NOMO-1 treated with dmso at 0.1 percent for 144 hours (cell line): ENCODE measurements around the gene AP2A1.
"Not testable (repeated sequence)": the region's sequence is repeated elsewhere in the genome, so short reads cannot be mapped to it uniquely, and the experiment has no call there.

ENCODE experiments used
- DNase-seq: peaks from one replicate; lab custom pipeline; 2025; ENCODE audit not compliant: unreplicated experiment; lab: John Stamatoyannopoulos, UW

AP2A1 gene

DNA sequence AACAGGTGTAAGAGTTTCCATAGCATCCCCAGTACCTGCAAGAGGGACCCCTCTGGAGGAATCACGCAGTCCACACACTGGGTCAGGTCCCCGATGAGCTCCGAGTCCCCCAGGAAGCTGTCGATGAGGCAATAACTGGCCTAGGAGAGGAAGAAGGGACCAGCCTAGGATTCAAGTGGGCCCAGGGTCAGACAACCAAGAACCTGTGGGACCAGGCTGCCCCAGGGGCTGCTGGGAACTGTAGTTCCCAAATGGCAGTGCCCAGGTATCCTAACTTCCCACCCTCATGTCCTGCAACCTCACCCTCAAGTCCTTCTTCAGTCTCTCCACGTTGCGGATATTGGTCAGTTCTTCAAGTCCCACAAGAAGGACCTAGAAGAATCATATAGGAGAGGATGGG is 44.5 kb downstream of the AP2A1 start:
- DNase-seq, result no peak

DNA sequence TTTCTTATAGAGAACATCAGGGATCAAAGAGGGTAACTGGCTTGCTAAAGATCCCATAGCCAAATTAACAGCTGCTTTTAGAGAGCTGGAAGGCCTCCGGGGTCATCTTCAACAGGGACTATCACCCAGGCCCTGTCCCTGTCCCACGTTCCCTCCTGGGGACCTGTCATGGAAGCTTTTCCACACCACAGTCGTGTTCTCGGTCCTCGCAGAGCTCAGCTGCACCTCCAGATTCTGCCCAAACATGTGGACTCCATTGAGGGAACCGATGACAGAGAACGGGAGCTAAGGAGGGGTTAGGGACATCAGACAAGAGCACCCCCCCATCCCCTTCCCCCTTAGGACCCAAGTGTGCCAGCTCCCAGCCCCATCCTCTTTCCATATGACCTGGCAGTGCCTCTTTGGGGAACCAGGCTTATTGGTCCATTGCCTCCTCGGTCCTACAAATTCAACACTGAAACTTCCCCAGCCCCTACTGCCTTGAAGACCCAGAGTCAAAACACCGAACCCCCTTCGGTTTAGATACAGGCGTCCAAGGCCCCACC is 45.7 kb downstream of the AP2A1 start:
- no peak for DNase-seq

GRCh38 chr19:49812997-49813861 is 46.4 kb downstream of the AP2A1 start, which contains the start of gene FUZ:
Gene FUZ, minus strand, starts transcription at chr19:49813292. Its CDS starts 186 bp downstream, at chr19:49813106.
- peak; percentile 88 for DNase-seq

DNA sequence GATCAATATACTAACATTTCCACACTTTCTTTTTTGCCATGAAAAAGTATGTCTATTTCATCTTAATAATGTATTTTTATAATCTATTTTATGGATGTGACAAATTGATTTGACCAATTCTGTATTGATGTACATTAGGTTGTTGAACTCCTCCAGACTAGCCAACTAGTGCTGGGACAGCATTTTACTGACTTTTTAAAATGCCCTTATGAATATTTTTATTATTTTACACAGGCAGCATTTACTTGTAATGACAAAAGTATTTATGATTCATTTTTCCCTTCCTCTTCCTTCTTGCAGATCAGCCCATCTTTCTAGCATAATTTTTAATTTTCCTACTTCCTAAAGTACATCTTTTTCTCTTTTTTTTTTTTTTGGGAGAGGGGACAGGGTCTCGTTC is 47.2 kb downstream of the AP2A1 start:
- DNase-seq, result no peak

DNA sequence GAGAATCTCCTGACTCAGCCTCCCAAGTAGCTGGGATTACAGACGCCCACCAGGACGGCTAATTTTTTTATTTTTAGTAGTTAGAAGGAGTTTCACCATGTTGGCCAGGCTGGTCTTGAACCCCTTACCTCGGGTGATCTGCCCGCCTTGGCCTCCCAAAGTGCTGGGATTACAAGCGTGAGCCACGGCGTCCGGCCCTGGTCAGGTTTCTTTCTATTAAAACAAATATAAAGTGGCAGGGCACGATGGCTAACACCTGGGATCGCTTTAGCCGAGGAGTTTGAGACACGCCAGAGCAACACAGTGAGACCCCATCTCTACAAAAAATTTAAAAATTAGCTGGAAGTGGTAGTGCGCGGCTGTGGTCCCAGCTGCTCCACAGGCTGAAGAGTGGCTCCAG is 49.8 kb downstream of the AP2A1 start:
- no peak for DNase-seq

GRCh38 chr19:49817964-49818648 is 51.3 kb downstream of the AP2A1 start, which contains the start of gene MED25:
Gene MED25, plus strand, starts transcription at chr19:49818289. Its CDS starts 53 bp downstream, at chr19:49818342.
- DNase-seq, result peak; percentile 83

- no peak for DNase-seq
Measured at GRCh38 chr19:49818649-49819370, 52.0 kb downstream of the AP2A1 start.

DNA sequence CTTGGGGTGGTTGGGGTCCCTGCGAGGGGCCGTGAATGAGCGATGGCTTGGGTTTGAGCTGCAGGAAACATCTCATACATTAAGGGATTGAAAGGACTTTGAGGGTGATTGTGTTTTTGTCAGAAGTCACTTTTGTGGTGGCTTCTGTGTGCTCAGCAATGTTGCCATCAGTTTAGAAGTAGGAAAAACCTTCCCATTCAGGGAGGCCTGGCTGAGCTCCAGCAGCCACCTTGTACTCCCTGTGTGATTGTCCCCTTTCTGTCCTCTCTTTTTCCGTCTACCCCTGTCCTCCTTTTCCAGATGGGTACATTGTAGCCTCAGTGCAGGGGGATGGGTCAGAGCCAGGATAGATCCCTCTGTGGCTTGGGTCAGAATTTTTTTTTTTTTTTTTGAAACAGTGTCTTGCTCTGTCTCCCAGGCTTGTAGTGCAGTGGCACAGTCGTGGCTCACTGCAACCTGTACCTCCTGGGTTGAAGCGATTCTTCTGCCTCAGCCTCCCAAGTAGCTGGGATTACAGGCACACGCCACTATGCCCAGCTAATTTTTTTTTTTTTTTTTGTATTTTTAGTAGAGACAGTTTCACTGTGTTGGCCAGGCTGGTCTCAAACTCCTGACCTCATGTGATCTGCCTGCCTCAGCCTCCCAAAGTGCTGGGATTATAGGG is 52.8 kb downstream of the AP2A1 start:
- DNase-seq, result not testable (repeated sequence)

DNA sequence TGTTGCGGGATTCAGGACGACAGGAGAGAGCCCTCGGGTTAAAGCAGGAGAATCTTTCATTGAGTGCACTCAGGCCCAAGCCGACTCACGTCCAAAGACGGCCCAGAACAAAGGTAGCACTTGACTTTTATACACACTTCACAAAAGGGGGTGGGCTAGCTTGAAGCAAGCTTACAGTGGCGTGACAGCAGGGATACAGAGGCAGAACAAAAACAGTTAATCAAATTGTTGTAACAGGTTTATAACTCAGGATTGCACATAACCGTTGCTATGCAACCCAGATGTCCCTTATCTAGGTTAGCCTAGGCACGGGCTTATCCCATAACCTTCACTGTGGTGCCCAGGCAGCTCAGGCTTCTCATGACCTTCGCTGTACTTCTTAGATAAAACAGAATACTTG is 53.3 kb downstream of the AP2A1 start:
- DNase-seq, result no peak

DNA sequence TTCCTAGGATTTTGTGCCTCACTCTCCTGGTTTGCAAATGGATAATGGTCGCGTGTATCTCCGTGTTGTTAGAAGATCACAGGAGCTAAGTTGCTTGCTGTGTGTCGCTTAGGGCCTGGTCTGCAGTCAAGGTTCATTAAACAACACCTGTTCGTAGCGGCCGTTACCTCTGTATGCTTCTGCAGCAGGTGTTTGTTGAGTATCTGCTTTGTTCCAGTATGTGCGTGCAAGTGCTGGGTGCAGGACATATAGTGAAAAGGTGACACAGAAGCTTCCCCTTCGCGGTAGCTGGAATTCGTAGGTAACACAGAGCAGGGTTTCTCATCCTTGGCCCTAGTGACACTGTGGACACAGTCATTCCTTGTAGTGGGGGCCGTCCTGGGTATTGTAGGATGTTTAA is 56.7 kb downstream of the AP2A1 start:
- DNase-seq, result no peak

DNA sequence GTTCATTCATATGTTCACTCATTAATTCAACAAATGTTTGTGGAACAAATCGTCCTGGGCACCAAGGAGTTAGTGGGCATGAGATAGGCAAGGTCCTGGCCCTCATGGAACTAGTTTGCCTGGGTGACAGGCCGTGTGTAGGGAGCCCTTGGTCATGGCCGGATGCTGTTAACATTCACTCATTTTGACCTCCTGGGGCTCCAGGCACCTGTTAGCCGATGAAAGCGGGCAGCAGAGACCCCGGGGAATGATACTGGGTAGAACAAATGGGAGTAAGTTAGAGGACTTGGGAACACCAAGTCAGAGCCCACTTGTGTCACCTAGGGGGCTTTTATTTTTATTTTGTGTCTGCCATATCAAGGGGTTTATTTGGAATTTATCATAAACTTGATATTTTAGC is 57.9 kb downstream of the AP2A1 start:
- DNase-seq, result no peak

DNA sequence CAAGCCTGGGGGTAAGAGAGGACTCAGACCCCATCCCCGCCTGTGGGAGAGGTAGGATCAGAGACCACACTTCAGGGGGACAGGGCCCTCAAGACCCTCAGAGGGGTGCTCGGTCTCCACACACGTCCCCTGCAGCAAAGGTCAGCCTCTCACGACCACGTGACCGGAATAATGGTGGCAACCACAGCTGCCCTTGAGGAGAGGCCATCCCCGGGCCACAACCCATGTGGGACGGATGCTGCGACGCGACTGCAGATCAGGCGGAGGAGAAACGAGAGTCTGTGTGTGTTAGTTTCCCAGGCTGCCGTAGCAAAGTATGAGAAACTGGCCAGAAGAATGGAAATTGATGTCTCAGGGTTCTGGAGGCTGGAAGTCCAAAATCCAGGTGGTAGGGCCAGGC is 60.2 kb downstream of the AP2A1 start:
- no peak for DNase-seq

GRCh38 chr19:49829200-49829599 is 62.4 kb downstream of the AP2A1 start:
- DNase-seq, result no peak

DNA sequence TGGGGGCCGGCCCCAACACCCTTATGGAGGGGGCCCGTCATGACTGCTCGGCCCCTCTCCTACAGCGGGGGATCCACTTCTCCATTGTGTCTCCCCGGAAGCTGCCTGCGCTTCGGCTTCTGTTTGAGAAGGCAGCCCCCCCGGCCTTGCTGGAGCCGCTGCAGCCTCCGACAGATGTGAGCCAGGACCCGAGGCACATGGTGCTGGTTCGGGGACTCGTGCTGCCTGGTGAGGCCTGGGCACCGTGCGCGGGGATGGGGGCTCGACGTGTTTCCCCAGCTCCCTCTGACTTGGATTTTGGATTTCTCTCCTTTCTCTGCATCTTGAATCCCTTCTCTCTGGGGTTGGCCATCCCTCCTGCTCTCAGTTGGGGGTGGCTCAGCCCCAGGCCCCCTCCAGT is 62.9 kb downstream of the AP2A1 start:
- DNase-seq, result no peak

GRCh38 chr19:49830766-49831165 is 64.0 kb downstream of the AP2A1 start:
- DNase-seq, result no peak

GRCh38 chr19:49831592-49831991 is 64.8 kb downstream of the AP2A1 start:
- no peak for DNase-seq

DNA sequence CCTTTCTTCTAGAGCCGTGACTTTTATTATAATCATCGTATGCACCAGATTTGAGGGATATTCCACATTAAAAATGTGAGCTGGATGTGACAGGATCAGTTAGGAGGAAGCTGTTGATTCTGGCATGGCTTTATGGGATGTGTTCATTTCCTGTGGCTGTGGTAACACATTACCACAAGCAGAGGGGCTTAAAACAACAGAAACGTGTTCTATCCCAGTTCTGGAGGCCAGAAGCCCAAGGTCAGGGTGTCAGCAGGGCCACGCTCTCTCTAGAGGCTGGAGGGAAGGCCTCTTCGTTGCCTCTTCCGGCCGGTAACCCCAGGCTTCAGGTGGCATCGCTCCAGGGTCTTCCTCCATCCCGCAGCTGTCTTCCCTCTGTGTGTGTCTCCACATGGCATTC is 65.8 kb downstream of the AP2A1 start:
- DNase-seq, result peak; percentile 19

DNA sequence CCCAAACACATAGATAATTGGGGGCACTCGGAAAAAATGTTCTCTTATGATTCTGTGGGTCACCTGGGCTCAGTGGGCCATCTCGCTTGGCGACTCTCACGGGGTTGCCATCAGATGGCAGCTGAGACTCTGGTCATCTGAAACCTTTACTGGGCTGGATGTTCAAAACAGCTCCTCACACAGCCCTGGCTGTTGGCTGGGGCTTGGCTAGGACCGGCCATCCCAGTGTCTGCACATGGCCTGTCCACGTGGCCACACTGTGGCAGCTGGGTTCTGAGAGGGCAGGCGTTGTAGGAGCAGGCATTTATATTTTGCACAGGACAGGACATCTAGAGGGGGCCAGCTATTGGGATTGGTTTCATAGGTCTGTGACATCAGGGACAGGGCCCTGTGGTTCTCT is 66.8 kb downstream of the AP2A1 start:
- DNase-seq, result no peak

DNA sequence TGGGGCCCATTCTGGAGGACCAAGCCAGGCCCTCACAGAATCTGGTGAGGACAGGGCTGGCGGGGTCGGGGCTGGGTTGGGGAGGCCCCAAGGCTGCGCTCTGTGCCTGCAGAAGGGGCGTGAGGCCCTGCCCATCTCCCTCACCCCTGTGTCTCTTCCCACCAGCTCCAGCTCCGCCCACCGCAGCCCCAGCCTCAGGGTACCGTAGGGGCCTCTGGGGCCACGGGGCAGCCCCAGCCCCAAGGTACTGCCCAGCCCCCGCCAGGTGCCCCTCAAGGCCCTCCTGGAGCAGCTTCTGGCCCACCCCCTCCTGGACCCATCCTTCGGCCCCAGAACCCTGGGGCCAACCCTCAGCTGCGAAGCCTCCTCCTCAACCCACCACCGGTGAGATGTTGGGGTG is 68.8 kb downstream of the AP2A1 start:
- DNase-seq, result no peak

GRCh38 chr19:49836176-49837008 is 69.6 kb downstream of the AP2A1 start:
- no peak for DNase-seq
